SK-N-DZ (cell line): ENCODE results near the gene CAMK1D.
"Not testable (repeated sequence)": the region's sequence is repeated elsewhere in the genome, so short reads cannot be mapped to it uniquely, and the experiment has no call there.

Source experiments
- DNase-seq: peaks from one replicate; pipeline ENCODE4 v3.0.0-alpha.2; 2015; ENCODE audit warnings: low spot score

CAMK1D gene

GRCh38 chr10:12491491-12491890 lies 142.1 kb downstream of the CAMK1D start:
- no peak for DNase-seq

DNA sequence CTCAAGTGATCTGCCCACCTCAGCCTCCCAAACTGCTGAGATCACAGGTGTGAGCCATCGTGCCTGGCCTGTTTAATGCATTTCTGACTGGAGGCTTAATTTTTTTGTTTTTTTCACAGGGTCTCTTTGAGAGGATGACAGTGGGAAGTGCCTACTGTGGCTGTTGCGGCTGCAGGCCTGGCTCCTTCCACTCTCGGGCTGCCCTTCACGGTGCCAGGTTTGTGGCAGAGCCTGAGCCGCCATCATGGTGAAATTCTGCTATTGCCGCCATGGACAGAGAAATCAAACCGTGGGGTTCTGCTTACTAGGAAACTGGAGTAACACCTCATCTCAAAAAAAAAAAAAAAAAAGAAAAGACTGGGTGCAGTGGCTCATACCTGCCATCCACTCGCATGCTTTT lies 142.7 kb downstream of the CAMK1D start:
- DNase-seq = no peak

GRCh38 chr10:12497046-12497445 lies 147.7 kb downstream of the CAMK1D start:
- DNase-seq = not testable (repeated sequence)

DNA sequence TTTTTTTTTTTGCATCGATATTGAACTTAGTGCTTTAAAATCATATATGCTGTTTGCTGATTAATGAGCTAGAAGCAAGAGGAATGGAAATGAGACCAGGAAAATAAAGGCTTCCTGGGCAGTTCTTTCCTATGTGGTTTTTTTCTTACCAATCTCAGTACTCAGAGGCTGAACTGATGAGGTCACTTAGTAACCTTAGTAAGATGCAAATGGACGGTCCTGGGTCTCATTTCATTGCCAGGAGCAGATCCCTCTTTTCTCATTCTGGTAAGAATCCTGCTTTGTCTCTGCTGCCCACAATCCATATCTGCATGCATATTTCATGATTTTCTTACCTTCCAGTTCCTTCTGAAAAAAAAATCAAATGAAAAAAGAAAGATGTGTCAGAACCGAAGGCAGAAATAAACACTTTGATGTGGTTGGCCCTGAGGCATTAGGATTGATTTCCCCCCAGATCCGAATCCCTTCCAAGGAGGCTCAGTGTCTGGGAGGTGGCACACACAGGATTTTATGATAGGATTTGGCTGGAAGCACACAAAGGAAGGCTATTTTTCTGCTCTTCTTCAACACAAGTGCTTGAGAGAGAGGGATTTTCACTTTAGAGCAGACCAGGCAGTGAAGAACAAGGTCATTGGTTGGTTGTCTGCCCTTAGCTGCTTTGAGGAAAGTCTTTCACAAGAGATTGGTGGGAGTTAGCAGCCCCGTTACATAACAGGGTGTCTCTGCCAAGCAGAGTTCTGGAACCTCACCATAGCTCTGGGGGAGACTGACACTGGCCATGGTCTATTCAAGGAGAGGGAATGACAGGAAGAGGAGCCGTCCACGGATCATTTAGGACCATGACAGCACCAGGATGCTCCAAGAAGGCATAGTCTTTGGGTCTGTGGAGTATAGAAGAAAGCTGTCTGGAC lies 150.0 kb downstream of the CAMK1D start:
- DNase-seq = no peak

DNA sequence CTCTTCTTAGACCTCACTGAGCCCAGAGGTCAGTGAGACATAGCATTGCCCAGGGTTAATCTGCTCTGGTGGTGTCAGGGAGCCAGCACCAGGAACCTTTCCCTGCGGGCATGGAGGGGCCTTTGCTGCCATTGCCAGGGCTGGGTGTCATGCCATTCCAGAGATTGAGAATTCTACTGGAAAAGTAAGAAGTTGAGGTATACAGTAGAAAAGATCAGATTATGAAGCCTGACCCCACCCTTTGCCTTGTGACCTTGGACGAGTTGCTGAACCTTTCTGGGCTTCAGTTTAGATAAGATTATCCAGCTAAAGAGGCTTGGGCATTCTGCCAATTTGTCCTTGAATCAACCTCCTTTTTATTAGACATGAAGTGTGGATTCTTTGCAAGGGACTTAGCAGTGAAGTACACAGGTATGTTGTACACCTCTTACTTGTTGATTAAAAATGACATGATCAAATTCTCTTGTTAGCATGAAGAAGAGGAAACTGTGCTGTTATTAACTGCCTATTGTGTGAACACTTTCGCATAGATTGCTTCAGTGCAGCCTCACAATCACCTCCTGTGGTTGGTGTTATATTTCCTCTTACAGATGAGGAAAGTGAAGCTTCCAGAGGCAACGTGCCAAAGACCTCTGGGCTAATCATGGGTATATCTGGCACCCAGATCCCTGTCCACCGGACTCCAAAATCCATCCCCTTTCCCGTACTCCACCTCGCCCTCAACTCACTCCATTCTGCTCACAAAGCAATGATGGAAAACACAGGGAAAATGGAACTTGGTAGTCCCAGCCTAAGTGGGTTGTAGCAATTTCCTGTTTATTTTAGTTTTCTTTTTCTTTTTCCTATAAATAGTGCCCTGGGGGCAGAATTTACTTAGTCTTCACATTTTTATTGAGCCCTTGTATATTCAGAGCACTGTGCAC lies 151.3 kb downstream of the CAMK1D start:
- no peak for DNase-seq

DNA sequence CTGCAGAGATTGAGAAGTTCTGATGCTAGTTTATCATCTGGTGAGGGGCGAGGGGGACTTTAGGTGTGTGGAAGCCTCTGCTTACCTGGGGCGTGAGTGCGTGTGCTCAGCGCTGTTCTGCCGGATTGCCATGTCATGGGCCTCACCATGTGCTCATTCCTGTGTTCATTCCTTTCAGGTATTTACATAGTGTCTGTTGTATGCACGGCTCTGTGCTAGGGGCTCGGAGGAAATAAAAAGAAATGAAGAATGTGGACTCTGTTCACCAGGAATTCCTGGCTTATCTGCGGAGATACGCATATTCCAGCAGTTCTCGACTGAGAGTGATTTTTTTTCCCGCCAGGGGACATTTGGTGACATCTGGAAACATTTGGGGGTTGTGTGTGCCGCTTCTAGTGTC lies 152.0 kb downstream of the CAMK1D start:
- DNase-seq = no peak

- DNase-seq = no peak
Observed at GRCh38 chr10:12501841-12502525, 152.6 kb downstream of the CAMK1D start.

DNA sequence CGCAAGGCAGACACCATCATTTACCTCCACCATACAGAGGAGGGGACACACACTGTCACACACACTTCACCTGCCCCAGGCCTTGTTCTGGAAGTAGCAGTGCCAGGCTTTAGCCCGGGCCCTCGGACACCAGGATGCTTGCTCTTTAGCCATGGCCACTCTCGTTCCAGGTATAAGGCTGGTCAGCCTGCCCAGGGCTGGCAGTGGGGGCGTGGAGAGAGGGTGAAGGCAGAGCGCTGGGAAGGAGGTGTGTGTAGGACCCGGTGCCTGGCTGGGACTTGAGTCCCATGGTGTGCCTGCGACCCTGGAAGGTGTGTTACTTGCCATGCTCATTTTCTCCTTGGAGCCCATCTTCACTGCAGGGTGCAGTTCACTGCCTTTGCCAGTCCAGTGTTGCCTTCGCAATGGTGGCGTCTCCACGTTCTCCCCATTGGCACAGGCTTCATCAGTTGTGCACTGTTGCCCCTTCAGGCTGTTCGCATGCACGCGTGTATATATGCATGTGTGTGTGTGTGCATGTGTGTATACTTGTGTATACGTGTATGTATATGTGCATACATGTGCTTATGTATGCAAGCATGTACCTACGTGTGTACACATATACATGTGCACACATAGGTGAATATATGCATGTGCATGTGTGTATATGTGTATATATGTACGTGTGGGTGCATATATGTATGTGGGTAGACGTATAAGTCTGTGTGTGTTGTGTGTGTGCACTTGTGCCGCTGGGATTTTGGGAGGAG lies 153.4 kb downstream of the CAMK1D start:
- no peak for DNase-seq

DNA sequence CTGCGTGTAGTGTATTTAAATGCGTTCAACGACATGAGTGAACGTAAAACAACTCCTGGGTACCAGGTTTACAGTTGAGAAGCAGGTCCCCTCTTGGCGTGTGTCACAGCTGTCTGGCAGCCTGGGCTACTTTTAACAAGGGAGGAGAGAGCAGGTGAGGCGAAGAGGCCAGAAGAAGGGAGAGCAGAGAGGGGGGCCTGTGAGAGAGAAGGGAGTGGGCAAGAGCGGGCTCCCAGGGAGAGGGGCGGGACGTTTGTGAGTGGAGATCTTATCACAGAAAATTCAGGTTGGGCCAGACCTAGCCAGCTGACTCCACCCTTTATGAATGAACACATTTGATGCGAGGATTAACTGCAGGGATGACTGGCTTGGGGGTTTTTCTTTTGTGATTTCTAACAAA lies 154.0 kb downstream of the CAMK1D start:
- peak; percentile 45 for DNase-seq

DNA sequence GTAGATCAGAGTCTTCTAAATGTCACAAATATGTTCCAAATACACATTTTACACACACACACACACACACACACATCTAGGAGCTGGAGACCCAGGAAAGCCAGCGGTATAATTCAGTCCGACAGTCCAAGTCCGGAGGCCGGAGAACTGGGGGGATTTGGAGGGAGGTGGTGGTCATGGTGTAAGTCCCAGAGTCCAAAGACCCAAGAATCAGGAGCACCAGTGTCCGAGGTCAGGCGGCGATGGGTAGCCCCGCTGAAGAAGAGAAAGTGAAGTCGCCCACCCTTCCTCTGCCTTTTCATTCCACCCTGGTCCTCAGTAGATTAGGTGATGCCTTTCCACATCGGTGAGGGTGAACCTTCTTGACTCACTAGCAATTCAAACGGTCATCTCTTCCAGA lies 154.8 kb downstream of the CAMK1D start:
- no peak for DNase-seq

DNA sequence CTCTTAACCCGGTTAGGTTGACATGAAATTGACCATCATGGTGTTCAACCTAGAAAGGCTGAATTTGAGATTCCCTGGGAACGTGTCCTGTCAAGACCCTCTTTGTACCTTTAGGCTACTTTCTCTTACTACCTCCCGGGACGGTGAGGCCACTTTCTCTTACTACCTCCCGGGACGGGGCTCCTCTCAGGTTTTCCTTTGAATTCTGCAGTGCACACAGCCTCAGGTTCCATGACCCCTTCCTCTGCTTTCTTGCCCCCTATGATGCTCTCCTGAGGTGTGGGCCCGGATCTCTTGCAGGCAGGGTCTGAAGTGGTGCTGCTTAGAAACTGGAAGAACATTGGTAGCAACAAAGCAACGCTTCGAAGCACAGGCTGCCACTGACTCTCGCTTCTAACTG lies 155.3 kb downstream of the CAMK1D start:
- no peak for DNase-seq

DNA sequence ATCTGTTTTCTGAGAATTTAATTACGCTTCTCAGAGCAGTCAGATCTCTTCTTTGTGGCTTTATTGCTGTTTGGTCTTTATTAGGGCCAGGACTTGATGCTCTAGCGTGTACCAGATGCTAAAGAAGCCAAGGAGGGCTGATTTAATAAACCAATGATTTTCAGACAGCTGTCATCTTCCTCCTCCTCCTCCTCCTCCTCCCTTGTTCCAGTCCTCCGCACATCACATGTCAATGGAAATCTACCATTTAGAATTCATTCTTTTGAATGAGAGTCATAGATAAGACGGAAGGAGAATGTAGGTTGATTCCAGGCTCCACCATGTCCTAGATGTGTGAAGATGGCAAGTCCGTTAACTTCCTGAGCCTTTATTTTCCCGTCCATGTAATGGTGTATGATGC lies 156.3 kb downstream of the CAMK1D start:
- no peak for DNase-seq

DNA sequence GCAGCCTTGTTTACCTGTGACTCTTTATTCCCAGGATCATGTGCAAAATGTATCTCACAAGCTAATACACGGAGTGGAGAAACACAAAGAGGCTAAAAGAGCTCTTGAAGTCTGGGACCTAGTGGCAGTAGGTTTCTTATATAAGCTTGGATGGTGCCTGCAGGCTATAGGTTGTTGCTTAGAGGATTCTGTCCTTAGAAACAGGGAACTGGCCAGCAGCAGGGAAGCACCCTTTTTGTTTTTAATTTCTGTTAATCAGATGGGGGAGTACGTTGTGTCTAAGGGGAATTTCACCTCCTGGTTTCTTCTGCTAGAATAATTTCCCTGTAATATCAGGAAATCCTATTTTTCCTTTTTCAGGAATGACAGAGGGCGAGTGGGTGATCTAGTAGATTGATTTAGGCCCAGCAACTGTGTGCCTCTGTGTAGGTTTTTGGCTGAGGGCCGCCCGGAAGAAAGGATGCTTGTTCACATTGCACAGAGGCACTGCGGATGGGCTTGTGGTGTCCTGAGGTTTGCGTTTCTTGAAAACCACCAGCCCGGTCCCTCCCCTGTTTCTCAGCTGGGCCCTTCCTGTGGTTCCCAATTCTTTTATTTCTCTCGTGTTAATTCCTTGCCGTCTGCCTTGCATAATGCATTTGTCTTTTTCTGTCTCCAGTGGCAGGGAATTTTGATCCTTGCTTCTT lies 158.0 kb downstream of the CAMK1D start:
- DNase-seq = no peak

GRCh38 chr10:12508165-12508564 lies 158.8 kb downstream of the CAMK1D start:
- DNase-seq = no peak

DNA sequence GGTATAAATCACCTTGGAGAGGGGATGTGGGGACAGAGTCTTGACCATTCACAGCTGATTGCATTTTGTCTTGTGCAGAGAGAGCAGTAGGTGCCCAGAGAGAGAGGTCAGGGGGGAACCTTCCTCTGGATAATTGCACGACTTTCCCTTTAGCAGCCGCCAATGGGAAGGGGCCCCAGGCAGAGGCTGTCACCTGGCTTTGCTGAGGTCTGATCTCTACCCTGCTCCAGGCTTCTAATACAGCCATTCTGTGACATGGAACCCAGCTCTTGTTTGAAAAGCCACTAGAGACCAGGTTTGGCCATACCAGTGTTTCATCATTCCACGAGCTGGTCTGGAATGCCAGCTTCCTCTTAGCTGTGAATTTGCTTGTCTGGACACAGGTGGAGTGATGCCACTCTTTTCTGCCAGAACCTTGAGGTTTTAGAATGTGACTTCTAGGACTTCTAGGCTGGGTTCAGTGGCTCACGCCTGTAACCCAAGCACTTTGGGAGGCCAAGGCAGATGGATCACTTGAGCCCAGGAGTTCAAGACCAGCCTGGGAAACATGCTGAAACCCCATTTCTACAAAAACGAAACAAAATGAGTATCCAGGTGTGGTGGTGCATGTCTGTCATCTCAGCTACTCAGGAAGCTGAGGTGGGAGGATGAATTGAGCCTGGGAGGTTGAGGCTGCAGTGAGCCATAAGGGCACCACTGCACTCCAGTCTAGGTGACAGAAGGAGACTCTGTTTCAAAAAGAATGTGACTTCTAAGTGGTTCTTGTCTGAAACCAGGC lies 159.9 kb downstream of the CAMK1D start:
- DNase-seq = no peak

DNA sequence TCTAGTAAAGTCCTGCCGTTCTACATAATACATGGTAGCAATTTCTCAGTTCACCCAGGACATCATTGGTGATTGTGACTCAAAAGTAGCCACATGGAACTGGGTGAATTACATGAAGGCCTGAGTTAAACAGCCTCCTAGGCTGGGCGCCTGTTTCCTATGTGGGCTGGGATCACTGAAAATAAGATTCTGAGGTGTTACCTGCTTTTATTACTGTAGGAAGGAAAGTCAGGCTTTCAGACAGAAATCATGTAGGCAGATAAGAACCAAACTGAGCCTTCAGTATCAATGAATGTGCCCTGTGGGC lies 160.4 kb downstream of the CAMK1D start:
- no peak for DNase-seq

- no peak for DNase-seq
Observed at GRCh38 chr10:12510501-12510941, 161.2 kb downstream of the CAMK1D start.

GRCh38 chr10:12510984-12511383 lies 161.6 kb downstream of the CAMK1D start:
- no peak for DNase-seq

DNA sequence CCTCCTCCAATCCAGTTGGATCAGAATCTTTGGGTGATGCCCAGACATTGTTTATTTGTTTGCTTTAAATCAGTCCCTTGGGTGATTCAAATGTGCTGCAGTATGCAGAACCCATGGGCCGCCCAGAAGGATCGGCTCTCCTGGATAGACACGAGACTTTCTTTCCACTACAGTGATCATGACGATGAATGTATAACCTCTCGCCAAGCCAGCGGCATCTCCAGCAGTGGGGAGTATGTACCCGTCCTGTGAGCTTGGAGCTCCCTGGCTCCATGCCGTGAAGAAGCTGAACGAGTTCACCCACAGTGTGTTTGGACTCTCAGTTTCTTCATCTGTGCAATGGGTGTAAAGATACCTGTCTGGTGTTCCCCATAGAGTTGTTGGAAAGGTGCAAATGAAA lies 162.3 kb downstream of the CAMK1D start:
- DNase-seq = no peak
